Naive thymus-derived CD4-positive, alpha-beta T cell (primary cell): ENCODE measurements around the gene PLCL2. TPM values are rescaled to one million over a fixed set of nuclear protein-coding genes. Genes with fewer than 3 reads are reported as not detected.
"Not testable (repeated sequence)": the region's sequence is repeated elsewhere in the genome, so short reads cannot be mapped to it uniquely, and the experiment has no call there.

ENCODE experiments used
- ATAC-seq: fragments of 150-1000 bp; cut with Tn5 transposase; 2 replicates; pipeline ENCODE4 v1.10.0; 2021; ENCODE audit warnings: mild to moderate bottlenecking, moderate library complexity
- CTCF ChIA-PET: fragments of 350-600 bp; sonication (Branson Sonifier 250); formaldehyde crosslinking; loops from one replicate; lab custom pipeline; 2021; ENCODE audit warnings: antibody characterized with exemption; lab: Charles Lee
- POLR2A ChIA-PET: fragments of 350-600 bp; sonication (Branson Sonifier 250); formaldehyde crosslinking; loops from one replicate; lab custom pipeline; 2021; ENCODE audit warnings: antibody characterized with exemption, inconsistent platforms; lab: Charles Lee
- DNase-seq, 9 donors: peaks; one replicate each; pipeline versions ENCODE4 v3.0.0 to v3.0.0-alpha.2; 2020 to 2022; ENCODE audit warnings: mixed read lengths in 1 of 9
- H3K27ac ChIP-seq: one replicate; pipeline ENCODE4 v1.7.0; 2013; ENCODE audit warnings: mild to moderate bottlenecking, low read depth, low read length, moderate library complexity
- H3K27me3 ChIP-seq, 2 donors: one replicate each; pipeline ENCODE4 v1.7.0; 2013; ENCODE audit warnings: low read length in 2 of 2, mild to moderate bottlenecking in 2 of 2, moderate library complexity in 2 of 2; ENCODE audit not compliant: control insufficient read depth in 2 of 2, insufficient read depth in 2 of 2
- H3K36me3 ChIP-seq, 3 experiments: 1 replicate in 2 of 3; 2 replicates in 1 of 3; pipeline ENCODE4 v1.7.0; 2013; ENCODE audit warnings: low read length in 3 of 3, mild to moderate bottlenecking in 3 of 3, moderate library complexity in 1 of 3; ENCODE audit not compliant: insufficient read depth in 3 of 3, control insufficient read depth in 2 of 3
- H3K4me1 ChIP-seq, 2 donors: one replicate each; pipeline ENCODE4 v1.7.0; 2013; ENCODE audit warnings: low read length in 2 of 2, mild to moderate bottlenecking in 2 of 2, moderate library complexity in 1 of 2; ENCODE audit not compliant: control insufficient read depth in 2 of 2, insufficient read depth in 2 of 2
- H3K4me3 ChIP-seq: 2 replicates; pipeline ENCODE4 v1.7.0; 2013; ENCODE audit warnings: mild to moderate bottlenecking, low read length
- H3K9me3 ChIP-seq, 3 experiments: 1 replicate in 2 of 3; 2 replicates in 1 of 3; pipeline ENCODE4 v1.7.0; 2013; ENCODE audit warnings: low read length in 3 of 3; ENCODE audit not compliant: control insufficient read depth in 2 of 3
- H3K27ac Mint-ChIP-seq, 9 donors: one replicate each; pipeline ENCODE4 v1.8.0; 2020 to 2022; ENCODE audit warnings: mixed read lengths in 9 of 9, mild to moderate bottlenecking in 8 of 9, moderate library complexity in 5 of 9, inconsistent platforms in 2 of 9
- H3K27me3 Mint-ChIP-seq, 5 donors: one replicate each; pipeline ENCODE4 v1.8.0; 2021 to 2022; ENCODE audit warnings: mixed read lengths in 5 of 5, mild to moderate bottlenecking in 1 of 5
- H3K36me3 Mint-ChIP-seq, 5 donors: one replicate each; pipeline ENCODE4 v1.8.0; 2020 to 2022; ENCODE audit warnings: mixed read lengths in 5 of 5, mild to moderate bottlenecking in 3 of 5, inconsistent platforms in 1 of 5
- H3K4me1 Mint-ChIP-seq, 7 donors: one replicate each; pipeline ENCODE4 v1.8.0; 2020 to 2022; ENCODE audit warnings: mixed read lengths in 7 of 7, mild to moderate bottlenecking in 3 of 7, inconsistent platforms in 1 of 7
- H3K4me3 Mint-ChIP-seq, 10 donors: one replicate each; pipeline ENCODE4 v1.8.0; 2020 to 2022; ENCODE audit warnings: mild to moderate bottlenecking in 10 of 10, mixed read lengths in 10 of 10, moderate library complexity in 6 of 10, inconsistent platforms in 2 of 10
- H3K9me3 Mint-ChIP-seq, 11 donors: one replicate each; pipeline ENCODE4 v1.8.0; 2020 to 2022; ENCODE audit warnings: mixed read lengths in 11 of 11, mild to moderate bottlenecking in 4 of 11, inconsistent platforms in 1 of 11, moderate library complexity in 1 of 11
- intact Hi-C, 2 donors: fragments of 100-400 bp; cut with micrococcal nuclease; formaldehyde crosslinking; loops; one replicate each; pipeline ENCODE4 v1.15.1; 2023
- polyA plus RNA-seq, 2 donors: library from polyadenylated mRNA; unstranded; fragments of 300-500 nt; fragmentation: Illumina TruSeq; gene quantifications; one replicate each; pipeline ENCODE4 v1.2.3, GENCODE V29; 2021
- total RNA-seq, 6 experiments: library from RNA in 5 of 6; stranded (reverse) in 5 of 6; gene quantifications; 1 replicate in 5 of 6; 2 replicates in 1 of 6; pipeline ENCODE4 v1.2.3 and lab custom pipeline; 2021 to 2026

The PLCL2 gene
- total and polyA plus RNA-seq, 7 experiments from 2014 or later: 48.9 to 90.8 (median 64.1) TPM

GRCh38 chr3:17125738-17126442 is 241.1 kb downstream of the PLCL2 start:
- Histone ChIP-seq H3K9me3 (no peaks in the 10 kb centered on the region), H3K4me1 (no peaks in the 10 kb centered on the region), H3K27ac (no peak overlapping the region), H3K4me3 (no peak overlapping the region), H3K36me3 (no peaks in the 10 kb centered on the region), H3K27me3 (no peaks in the 10 kb centered on the region)
- Mint-ChIP-seq H3K4me1 (peaks cover 0 to 3% (median 0%) of the 10 kb centered on the region in 7 donors), H3K27me3 (no peaks in the 10 kb centered on the region), H3K4me3 (no peak overlapping the region), H3K27ac (no peak overlapping the region), H3K36me3 (peaks cover 0 to 25% (median 0%) of the 10 kb centered on the region in 5 donors), H3K9me3 (peaks cover 0 to 27% (median 5%) of the 10 kb centered on the region in 11 donors)
- ATAC-seq (no peak), DNase-seq (no peak)
- ChIA-PET CTCF (no interaction called here), POLR2A (no interaction called here)
- intact Hi-C loops: no loop called here

- H3K4me3 Mint-ChIP-seq, H3K9me3 ChIP-seq, CTCF ChIA-PET, H3K4me3 ChIP-seq, POLR2A ChIA-PET, H3K27me3 ChIP-seq, H3K4me1 Mint-ChIP-seq, H3K27ac ChIP-seq, H3K27me3 Mint-ChIP-seq, DNase-seq, ATAC-seq, intact Hi-C loops, H3K27ac Mint-ChIP-seq, H3K4me1 ChIP-seq, H3K36me3 ChIP-seq: not testable (repeated sequence)
- Mint-ChIP-seq H3K9me3 (peaks cover 0 to 22% (median 5%) of the 10 kb centered on the region in 11 donors), H3K36me3 (peaks cover 0 to 22% (median 0%) of the 10 kb centered on the region in 5 donors)
Measured at GRCh38 chr3:17128671-17129070, 243.9 kb downstream of the PLCL2 start.

GRCh38 chr3:17129556-17129955 is 244.8 kb downstream of the PLCL2 start:
- no peak overlapping the region for H3K4me3 ChIP-seq
- ChIA-PET CTCF (no interaction called here), POLR2A (no interaction called here)
- H3K4me1 ChIP-seq: no peaks in the 10 kb centered on the region
- Mint-ChIP-seq H3K4me3 (no peak overlapping the region), H3K27me3 (no peaks in the 10 kb centered on the region), H3K4me1 (peaks cover 0 to 3% (median 0%) of the 10 kb centered on the region in 7 donors), H3K36me3 (peaks cover 0 to 22% (median 0%) of the 10 kb centered on the region in 5 donors), H3K9me3 (peaks cover 0 to 22% (median 5%) of the 10 kb centered on the region in 11 donors), H3K27ac (no peak overlapping the region)
- intact Hi-C loops: no loop called here
- H3K9me3 ChIP-seq: no peaks in the 10 kb centered on the region
- H3K27me3 ChIP-seq: no peaks in the 10 kb centered on the region
- H3K27ac ChIP-seq: no peak overlapping the region
- no peak for DNase-seq
- ATAC-seq: no peak
- H3K36me3 ChIP-seq: no peaks in the 10 kb centered on the region

- H3K4me3 ChIP-seq: no peak overlapping the region
- Mint-ChIP-seq H3K9me3 (peaks cover 0 to 21% (median 5%) of the 10 kb centered on the region in 11 donors), H3K4me3 (no peak overlapping the region), H3K4me1 (peaks cover 0 to 3% (median 0%) of the 10 kb centered on the region in 7 donors), H3K27ac (no peak overlapping the region), H3K27me3 (no peaks in the 10 kb centered on the region), H3K36me3 (peaks cover 0 to 24% (median 4%) of the 10 kb centered on the region in 5 donors)
- no peaks in the 10 kb centered on the region for H3K36me3 ChIP-seq
- POLR2A ChIA-PET: no interaction called here
- DNase-seq (no peak), ATAC-seq (no peak)
- CTCF ChIA-PET: no interaction called here
- no peaks in the 10 kb centered on the region for H3K9me3 ChIP-seq
- no peaks in the 10 kb centered on the region for H3K4me1 ChIP-seq
- no peaks in the 10 kb centered on the region for H3K27me3 ChIP-seq
- no peak overlapping the region for H3K27ac ChIP-seq
- intact Hi-C loops: no loop called here
Measured at GRCh38 chr3:17130956-17131355, 246.2 kb downstream of the PLCL2 start.

GRCh38 chr3:17132286-17133115 is 247.7 kb downstream of the PLCL2 start:
- H3K27me3 ChIP-seq: no peaks in the 10 kb centered on the region
- H3K4me1 ChIP-seq: no peaks in the 10 kb centered on the region
- Mint-ChIP-seq H3K4me1 (peaks cover 0 to 3% (median 0%) of the 10 kb centered on the region in 7 donors), H3K27me3 (no peaks in the 10 kb centered on the region), H3K9me3 (peaks cover 0 to 17% (median 5%) of the 10 kb centered on the region in 11 donors), H3K4me3 (no peak overlapping the region), H3K27ac (no peak overlapping the region), H3K36me3 (peaks cover 0 to 17% (median 4%) of the 10 kb centered on the region in 5 donors)
- H3K9me3 ChIP-seq: no peaks in the 10 kb centered on the region
- no peak for DNase-seq
- intact Hi-C loops: no loop called here
- CTCF ChIA-PET: no interaction called here
- POLR2A ChIA-PET: no interaction called here
- H3K36me3 ChIP-seq: no peaks in the 10 kb centered on the region
- H3K27ac ChIP-seq: no peak overlapping the region
- no peak for ATAC-seq
- no peak overlapping the region for H3K4me3 ChIP-seq

GRCh38 chr3:17133632-17134545 is 249.1 kb downstream of the PLCL2 start:
- Histone ChIP-seq H3K4me3 (no peak overlapping the region), H3K4me1 (no peaks in the 10 kb centered on the region), H3K9me3 (no peaks in the 10 kb centered on the region), H3K36me3 (no peaks in the 10 kb centered on the region), H3K27ac (no peak overlapping the region), H3K27me3 (no peaks in the 10 kb centered on the region)
- ChIA-PET POLR2A (no interaction called here), CTCF (no interaction called here)
- Mint-ChIP-seq H3K4me1 (peaks cover 0 to 3% (median 0%) of the 10 kb centered on the region in 7 donors), H3K27me3 (no peaks in the 10 kb centered on the region), H3K4me3 (no peak overlapping the region), H3K27ac (peak overlapping the region in 1 of 9 donors; percentile 46), H3K9me3 (peaks cover 0 to 8% (median 0%) of the 10 kb centered on the region in 11 donors), H3K36me3 (peaks cover 0 to 10% (median 4%) of the 10 kb centered on the region in 5 donors)
- no peak for ATAC-seq
- DNase-seq: no peak
- intact Hi-C loops: no loop called here
